NCI-H187 treated with DMSO at 0.1 percent for 48 hours (cell line): ENCODE results near the gene IRF2BP2.
"Not testable (repeated sequence)": the region's sequence is repeated elsewhere in the genome, so short reads cannot be mapped to it uniquely, and the experiment has no call there.

Experiments
- DNase-seq: peaks from one replicate; lab custom pipeline; 2025; lab: John Stamatoyannopoulos, UW

Gene IRF2BP2

GRCh38 chr1:234610061-234610665 lies at the start of gene IRF2BP2:
TSS of gene IRF2BP2 (minus strand) at chr1:234610178. CDS start at chr1:234609494, 684 bp downstream.
- no peak for DNase-seq

- no peak for DNase-seq
Measured at GRCh38 chr1:234659538-234659937, 49.6 kb upstream of the IRF2BP2 start.

- DNase-seq = no peak
Measured at GRCh38 chr1:234658138-234658537, 48.2 kb upstream of the IRF2BP2 start.

- no peak for DNase-seq
Measured at GRCh38 chr1:234656944-234657654, 47.1 kb upstream of the IRF2BP2 start.

GRCh38 chr1:234656070-234656895 lies 46.3 kb upstream of the IRF2BP2 start:
- DNase-seq = no peak

- no peak for DNase-seq
Measured at GRCh38 chr1:234655328-234656069, 45.5 kb upstream of the IRF2BP2 start.

- DNase-seq = no peak
Measured at GRCh38 chr1:234654002-234654733, 44.2 kb upstream of the IRF2BP2 start.

GRCh38 chr1:234649432-234650081 lies 39.6 kb upstream of the IRF2BP2 start:
- DNase-seq = no peak

- no peak for DNase-seq
Measured at GRCh38 chr1:234647758-234648157, 37.8 kb upstream of the IRF2BP2 start.

GRCh38 chr1:234647245-234647644 lies 37.3 kb upstream of the IRF2BP2 start:
- DNase-seq = no peak

- no peak for DNase-seq
Measured at GRCh38 chr1:234645964-234646363, 36.0 kb upstream of the IRF2BP2 start.

GRCh38 chr1:234645474-234645953 lies 35.5 kb upstream of the IRF2BP2 start:
- no peak for DNase-seq

GRCh38 chr1:234644928-234645327 lies 35.0 kb upstream of the IRF2BP2 start:
- no peak for DNase-seq

- DNase-seq = no peak
Measured at GRCh38 chr1:234643850-234644134, 33.8 kb upstream of the IRF2BP2 start.

- DNase-seq = no peak
Measured at GRCh38 chr1:234643111-234643849, 33.3 kb upstream of the IRF2BP2 start.

GRCh38 chr1:234642428-234642827 lies 32.5 kb upstream of the IRF2BP2 start:
- DNase-seq = no peak

GRCh38 chr1:234639961-234640360 lies 30.0 kb upstream of the IRF2BP2 start:
- no peak for DNase-seq

GRCh38 chr1:234638832-234639799 lies 29.1 kb upstream of the IRF2BP2 start:
- no peak for DNase-seq

GRCh38 chr1:234634922-234635321 lies 24.9 kb upstream of the IRF2BP2 start:
- DNase-seq = not testable (repeated sequence)
